Spleen (tissue), 11 donors: ENCODE data around the gene ESYT3. TPM values are rescaled to one million over a fixed set of nuclear protein-coding genes. Genes with fewer than 3 reads are reported as not detected.

Experiments used
- DNase-seq: peaks from one replicate; pipeline ENCODE4 v3.0.0-alpha.2; 2020
- H3K27ac ChIP-seq, 8 donors: fragments of 200-600 bp; sonication (generic) in 7 of 8; 1 replicate in 4 of 8; 2 replicates in 4 of 8; pipeline versions ENCODE4 v1.5.0 to v1.8.0; 2016 to 2021; ENCODE audit warnings: inconsistent platforms in 4 of 8, mild to moderate bottlenecking in 4 of 8, moderate library complexity in 1 of 8
- H3K27me3 ChIP-seq, 7 donors: fragments of 200-600 bp; sonication (generic) in 6 of 7; replicated peaks in 1 of 7; 1 replicate in 4 of 7; 2 replicates in 3 of 7; pipeline versions ENCODE4 v1.5.0 to v1.8.0; 2016 to 2021; ENCODE audit warnings: inconsistent platforms in 3 of 7, mild to moderate bottlenecking in 1 of 7
- H3K36me3 ChIP-seq, 6 donors: fragments of 200-600 bp; sonication (generic) in 5 of 6; 1 replicate in 4 of 6; 2 replicates in 2 of 6; pipeline versions ENCODE4 v1.5.0 to v1.8.0; 2016 to 2021; ENCODE audit warnings: inconsistent platforms in 2 of 6
- H3K4me1 ChIP-seq, 6 donors: fragments of 200-600 bp; sonication (generic) in 5 of 6; 1 replicate in 3 of 6; 2 replicates in 3 of 6; pipeline versions ENCODE4 v1.5.0 to v1.8.0; 2016 to 2021; ENCODE audit warnings: inconsistent platforms in 3 of 6
- H3K4me3 ChIP-seq, 8 donors: fragments of 200-600 bp; sonication (generic) in 7 of 8; 1 replicate in 4 of 8; 2 replicates in 4 of 8; pipeline versions ENCODE4 v1.5.0 to v1.8.0; 2016 to 2021; ENCODE audit warnings: inconsistent platforms in 4 of 8, mild to moderate bottlenecking in 4 of 8, moderate library complexity in 2 of 8
- H3K9me3 ChIP-seq, 8 donors: fragments of 200-600 bp; sonication (generic) in 7 of 8; 1 replicate in 4 of 8; 2 replicates in 4 of 8; pipeline versions ENCODE4 v1.5.0 to v1.8.0; 2016 to 2021; ENCODE audit warnings: inconsistent platforms in 4 of 8
- POLR2A ChIP-seq, 3 donors: fragments of 450-650 bp; IDR thresholded peaks; one replicate each; pipeline ENCODE4 v1.5.1; 2017; ENCODE audit warnings: antibody characterized with exemption in 3 of 3, mild to moderate bottlenecking in 1 of 3
- POLR2AphosphoS5 ChIP-seq, 3 donors: sonication (generic); formaldehyde crosslinking; IDR thresholded peaks; one replicate each; pipeline ENCODE4 v1.5.1; 2017; ENCODE audit warnings: antibody characterized with exemption in 3 of 3
- WGBS, 5 donors: extraction: QIAGEN DNeasy Blood & Tissue Kit in 3 of 5; methylation state at CpG; one replicate each; pipeline versions ENCODE4 v1.1.5 to v1.1.7; 2013 to 2018; 5-methylcytosine and 5-hydroxymethylcytosine counted together
- intact Hi-C: fragments of 100-400 bp; cut with DNase I; formaldehyde crosslinking; loops from one replicate; pipeline ENCODE4 v1.15.0; 2023; ENCODE audit warnings: low total_unique reads
- polyA plus RNA-seq, 3 donors: library from polyadenylated mRNA; stranded (reverse); fragments of 200-250 nt; gene quantifications; one replicate each; pipeline ENCODE4 v1.2.1, GENCODE V29; 2013
- total RNA-seq, 7 donors: library from RNA; depleted of rRNA in 3 of 7; stranded (reverse); fragments of >200 nt in 3 of 7; fragmentation: NEBNext Ultra II Directional in 4 of 7; extraction: Animal tissue kit (Norgen Biotek cat#: 25700) in 4 of 7; gene quantifications; one replicate each; pipeline versions ENCODE4 v1.1.0 to v1.2.1, GENCODE V29; 2016 to 2021
- TF ChIP-seq, protein P1 (sequence below), 11 experiments: fragments of 200-600 bp in 7 of 11; fragments of 450-650 bp in 4 of 11; sonication (generic) in 4 of 11; IDR thresholded peaks in 8 of 11; conservative IDR thresholded peaks in 3 of 11; 1 replicate in 7 of 11; 2 replicates in 4 of 11; pipeline versions ENCODE4 v1.4.0 to v1.8.0; 2016 to 2021; ENCODE audit warnings: antibody characterized with exemption in 11 of 11, inconsistent platforms in 4 of 11, mild to moderate bottlenecking in 1 of 11
- donor health status: healthy with polysubstance abuse.
- donor health status: DM: no; HTN: no; CAD: no; lungs with moderate emphysema.
- donor health status: DM: no; HTN: no; CAD: no.
- donor health status: Bipolar disorder and iron deficiency.
- donor health status: healthy.
- donor health status: DM: no; HTN: no; CAD: no.
- donor health status: DM: yes; HTN: yes; CAD: no.

Gene ESYT3
- total and polyA plus RNA-seq, 10 donors = 0.02 TPM; not detected in 9

DNA sequence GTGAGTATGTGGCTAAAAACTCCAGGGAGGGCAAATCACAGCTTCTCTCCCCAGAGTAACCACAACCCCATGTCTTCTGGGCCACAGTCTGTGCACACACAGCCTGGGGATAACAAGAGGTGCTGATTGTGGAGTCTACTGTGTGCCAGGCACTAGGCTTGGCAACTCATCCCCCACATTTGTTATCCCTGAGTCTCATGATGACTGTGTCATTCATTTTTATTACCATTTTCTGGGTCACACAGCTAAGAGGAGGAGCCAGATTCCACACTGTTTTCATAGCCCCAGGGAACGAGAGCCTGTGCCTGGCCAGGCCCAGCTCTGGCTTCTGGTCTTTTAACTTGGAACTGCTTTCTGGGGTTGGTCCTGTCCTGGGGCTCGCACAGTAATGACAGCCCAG lies 34.5 kb downstream of the ESYT3 start:
- DNase-seq = peak; percentile 35

GRCh38 chr3:138469874-138470273 lies 35.5 kb downstream of the ESYT3 start:
- Histone ChIP-seq H3K36me3 (no peaks in the 10 kb centered on the region), H3K4me1 (no peaks in the 10 kb centered on the region), H3K27ac (no peak overlapping the region), H3K27me3 (peaks cover 0 to 37% (median 0%) of the 10 kb centered on the region in 7 donors), H3K4me3 (no peak overlapping the region), H3K9me3 (no peaks in the 10 kb centered on the region)
- DNase-seq = no peak
- WGBS, 5 donors = 76 to 93% (median 90%) methylated on average over 6 of the region's 6 CpGs
- TF ChIP-seq POLR2A (IDR thresholded peaks at IDR 0.05) = no peak
- TF ChIP-seq, protein P1, sequence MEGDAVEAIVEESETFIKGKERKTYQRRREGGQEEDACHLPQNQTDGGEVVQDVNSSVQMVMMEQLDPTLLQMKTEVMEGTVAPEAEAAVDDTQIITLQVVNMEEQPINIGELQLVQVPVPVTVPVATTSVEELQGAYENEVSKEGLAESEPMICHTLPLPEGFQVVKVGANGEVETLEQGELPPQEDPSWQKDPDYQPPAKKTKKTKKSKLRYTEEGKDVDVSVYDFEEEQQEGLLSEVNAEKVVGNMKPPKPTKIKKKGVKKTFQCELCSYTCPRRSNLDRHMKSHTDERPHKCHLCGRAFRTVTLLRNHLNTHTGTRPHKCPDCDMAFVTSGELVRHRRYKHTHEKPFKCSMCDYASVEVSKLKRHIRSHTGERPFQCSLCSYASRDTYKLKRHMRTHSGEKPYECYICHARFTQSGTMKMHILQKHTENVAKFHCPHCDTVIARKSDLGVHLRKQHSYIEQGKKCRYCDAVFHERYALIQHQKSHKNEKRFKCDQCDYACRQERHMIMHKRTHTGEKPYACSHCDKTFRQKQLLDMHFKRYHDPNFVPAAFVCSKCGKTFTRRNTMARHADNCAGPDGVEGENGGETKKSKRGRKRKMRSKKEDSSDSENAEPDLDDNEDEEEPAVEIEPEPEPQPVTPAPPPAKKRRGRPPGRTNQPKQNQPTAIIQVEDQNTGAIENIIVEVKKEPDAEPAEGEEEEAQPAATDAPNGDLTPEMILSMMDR (IDR thresholded peaks at IDR 0.05 in 8 of 11, conservative IDR thresholded peaks at IDR 0.05 in 3 of 11) = no peak
- TF ChIP-seq POLR2AphosphoS5 (IDR thresholded peaks at IDR 0.05) = no peak
- intact Hi-C loops = no loop called here

More for the DNA sequence above, 34.5 kb downstream of the ESYT3 start:
- 81 to 92% (median 86%) methylated on average over 2 of the region's 2 CpGs for WGBS, 5 donors
- Histone ChIP-seq H3K4me1 (no peaks in the 10 kb centered on the region), H3K9me3 (no peaks in the 10 kb centered on the region), H3K36me3 (no peaks in the 10 kb centered on the region), H3K27me3 (peaks cover 0 to 37% (median 0%) of the 10 kb centered on the region in 7 donors), H3K27ac (no peak overlapping the region), H3K4me3 (no peak overlapping the region)
- intact Hi-C loops = no loop called here
- TF ChIP-seq POLR2A (IDR thresholded peaks at IDR 0.05) (no peak), POLR2AphosphoS5 (IDR thresholded peaks at IDR 0.05) (no peak)
- TF ChIP-seq, protein P1 (IDR thresholded peaks at IDR 0.05 in 8 of 11, conservative IDR thresholded peaks at IDR 0.05 in 3 of 11) = no peak

DNA sequence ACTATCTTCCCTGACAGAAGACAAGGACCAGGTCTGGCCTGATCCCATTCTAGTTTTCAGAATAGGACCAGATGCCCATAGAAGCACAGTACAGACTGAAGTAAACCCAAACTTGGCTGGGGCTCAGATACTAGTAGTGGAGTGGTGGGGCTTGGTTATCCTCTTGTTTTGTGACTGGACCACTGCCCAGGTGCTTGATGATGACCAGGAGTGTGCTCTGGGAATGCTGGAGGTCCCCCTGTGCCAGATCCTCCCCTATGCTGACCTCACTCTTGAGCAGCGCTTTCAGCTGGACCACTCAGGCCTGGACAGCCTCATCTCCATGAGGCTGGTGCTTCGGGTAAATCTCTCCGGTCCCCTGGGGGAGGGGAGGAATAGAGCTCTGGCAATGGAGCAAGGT lies 36.3 kb downstream of the ESYT3 start:
- WGBS, 5 donors = 87 to 100% (median 92%) methylated on average over 3 of the region's 3 CpGs
- Histone ChIP-seq H3K4me1 (no peaks in the 10 kb centered on the region), H3K4me3 (no peak overlapping the region), H3K36me3 (no peaks in the 10 kb centered on the region), H3K27ac (no peak overlapping the region), H3K9me3 (no peaks in the 10 kb centered on the region), H3K27me3 (peaks cover 0 to 37% (median 0%) of the 10 kb centered on the region in 7 donors)
- DNase-seq = no peak
- intact Hi-C loops = no loop called here
- TF ChIP-seq POLR2AphosphoS5 (IDR thresholded peaks at IDR 0.05) = no peak
- TF ChIP-seq POLR2A (IDR thresholded peaks at IDR 0.05) = no peak
- TF ChIP-seq, protein P1 (IDR thresholded peaks at IDR 0.05 in 8 of 11, conservative IDR thresholded peaks at IDR 0.05 in 3 of 11) = no peak

- TF ChIP-seq, protein P1 (IDR thresholded peaks at IDR 0.05 in 8 of 11, conservative IDR thresholded peaks at IDR 0.05 in 3 of 11) = no peak
- TF ChIP-seq POLR2AphosphoS5 (IDR thresholded peaks at IDR 0.05) (no peak), POLR2A (IDR thresholded peaks at IDR 0.05) (no peak)
- Histone ChIP-seq H3K27ac (no peak overlapping the region), H3K4me1 (no peaks in the 10 kb centered on the region), H3K4me3 (no peak overlapping the region), H3K27me3 (peaks cover 0 to 37% (median 0%) of the 10 kb centered on the region in 7 donors), H3K9me3 (no peaks in the 10 kb centered on the region), H3K36me3 (no peaks in the 10 kb centered on the region)
- 72 to 93% (median 87%) methylated on average over 1 of the region's 1 CpG for WGBS, 5 donors
- DNase-seq = no peak
- intact Hi-C loops = no loop called here
These were observed 37.1 kb downstream of the ESYT3 start for GRCh38 chr3:138471481-138471880.
